NCI-H526 (cell line): ENCODE results near the gene MYRFL.
A peak's percentile ranks its signal among the peaks of the same experiment; 100 is the strongest.

ENCODE experiments used
- DNase-seq, 2 experiments: peaks; one replicate each; lab custom pipeline; 2025; lab: John Stamatoyannopoulos, UW

MYRFL gene

DNA sequence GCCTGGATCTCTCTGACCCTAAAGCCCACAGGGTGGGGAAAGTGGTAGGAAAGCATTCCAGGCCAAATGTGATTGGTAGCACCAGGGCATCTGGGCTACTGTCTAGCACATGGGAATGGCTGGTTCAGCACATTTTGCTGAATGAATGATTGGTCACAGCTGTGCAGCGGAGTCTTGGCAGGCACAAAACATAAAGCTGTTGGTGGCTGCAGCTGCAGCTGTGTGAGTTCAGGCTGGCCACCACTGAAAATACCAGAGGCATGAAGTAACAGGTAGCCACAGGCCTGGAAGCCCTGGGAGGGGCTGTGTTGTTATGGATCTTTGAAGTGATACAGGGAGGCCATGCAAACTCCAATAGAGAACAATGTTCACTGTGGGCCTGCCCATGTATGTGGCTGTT lies 72.7 kb downstream of the MYRFL start:
- DNase-seq, result no peak

DNA sequence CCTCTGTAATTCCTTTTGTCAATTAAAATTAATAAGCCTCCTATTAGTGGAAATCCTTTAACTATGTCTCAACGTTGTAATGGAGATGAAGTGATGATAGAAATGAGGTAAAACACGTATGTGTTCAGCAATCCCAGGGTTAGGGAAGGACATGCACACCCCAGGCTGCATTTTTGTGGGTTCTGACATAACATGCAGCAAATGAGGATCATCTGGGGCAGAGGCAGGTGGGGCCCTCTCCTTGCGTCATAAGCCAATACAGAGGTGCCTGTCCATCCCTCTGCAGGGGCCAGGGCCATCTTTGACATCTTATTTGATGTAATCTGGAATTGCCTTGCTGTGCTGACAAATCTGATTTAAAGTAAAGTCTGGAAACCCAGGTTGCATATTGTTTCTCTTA lies 73.2 kb downstream of the MYRFL start:
- DNase-seq, result no peak

- DNase-seq, result peak; percentile 69 to 93
Observed at GRCh38 chr12:69900720-69901131, 75.7 kb downstream of the MYRFL start.

DNA sequence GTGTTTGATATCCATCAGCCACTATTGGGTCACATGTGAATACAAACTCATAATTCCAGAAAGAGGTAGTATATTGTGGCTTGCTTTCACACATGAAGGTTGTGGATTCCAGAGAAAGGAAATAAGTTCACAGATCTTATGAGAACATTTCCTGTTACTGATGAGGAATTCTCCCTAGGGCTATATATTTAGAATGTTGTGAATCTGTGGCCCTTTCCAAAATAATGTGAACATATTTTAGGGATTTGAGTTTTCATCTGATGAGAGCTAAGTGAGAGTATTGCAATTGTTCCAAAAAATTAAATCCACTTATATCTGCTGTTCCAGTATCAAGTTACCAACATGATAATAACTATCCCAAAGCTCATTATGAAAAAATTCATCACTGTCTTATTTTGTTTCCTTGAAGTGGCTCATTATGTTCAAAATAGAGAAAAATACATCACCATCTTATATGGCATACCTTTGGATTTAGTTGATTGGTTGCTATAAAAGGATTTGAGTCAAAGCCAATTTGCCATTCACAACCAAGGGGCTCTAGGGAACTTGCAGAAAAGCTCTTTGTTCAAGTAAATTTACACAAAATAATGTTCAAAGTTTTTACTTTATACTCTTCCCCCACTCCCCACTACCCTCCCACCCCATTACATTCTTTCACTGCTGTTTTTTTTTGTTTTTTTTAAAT lies 76.3 kb downstream of the MYRFL start:
- no peak for DNase-seq

GRCh38 chr12:69903548-69903947 lies 78.5 kb downstream of the MYRFL start:
- DNase-seq, result peak; percentile 48 to 64

- DNase-seq, result no peak
Observed at GRCh38 chr12:69904777-69905176, 79.8 kb downstream of the MYRFL start.

- DNase-seq, result no peak
Observed at GRCh38 chr12:69905801-69906200, 80.8 kb downstream of the MYRFL start.

DNA sequence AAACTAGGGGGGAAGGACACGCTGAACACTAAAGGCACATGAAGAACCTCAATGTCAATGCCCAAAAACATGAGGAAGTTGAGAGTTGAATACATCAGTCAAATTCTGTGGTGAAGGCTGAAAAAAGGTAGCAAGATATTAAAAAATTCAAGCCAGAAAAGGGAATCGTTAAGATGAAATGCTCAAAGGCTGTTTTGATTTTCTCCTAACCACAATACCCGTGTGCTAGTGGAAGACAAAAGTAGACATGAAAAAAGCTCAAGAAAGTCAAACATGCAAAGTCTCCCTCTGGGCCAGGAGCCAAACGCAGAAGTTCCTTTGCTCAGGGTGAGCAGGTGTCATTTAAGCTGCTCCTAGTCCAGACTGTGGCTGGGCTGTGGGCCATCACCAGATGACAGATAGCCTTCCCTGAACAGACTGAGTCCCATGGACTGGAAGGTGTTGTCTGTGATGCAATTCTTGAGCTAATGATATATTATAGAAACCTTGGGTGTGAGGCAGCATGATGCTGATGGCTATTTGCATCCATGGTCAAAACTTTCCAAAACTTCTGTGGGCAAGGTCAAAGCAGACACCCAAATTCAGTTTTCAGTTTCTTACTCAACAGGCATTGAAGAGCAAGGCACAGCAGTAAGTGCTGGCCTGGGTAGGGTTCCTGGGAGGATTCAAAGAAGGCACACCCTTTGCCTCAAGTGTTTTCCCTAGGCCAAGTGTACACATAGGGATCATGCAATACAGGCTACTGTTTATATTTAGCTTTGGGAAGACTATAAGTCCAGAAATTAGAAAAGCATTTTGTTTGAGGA lies 81.6 kb downstream of the MYRFL start:
- DNase-seq, result no peak

DNA sequence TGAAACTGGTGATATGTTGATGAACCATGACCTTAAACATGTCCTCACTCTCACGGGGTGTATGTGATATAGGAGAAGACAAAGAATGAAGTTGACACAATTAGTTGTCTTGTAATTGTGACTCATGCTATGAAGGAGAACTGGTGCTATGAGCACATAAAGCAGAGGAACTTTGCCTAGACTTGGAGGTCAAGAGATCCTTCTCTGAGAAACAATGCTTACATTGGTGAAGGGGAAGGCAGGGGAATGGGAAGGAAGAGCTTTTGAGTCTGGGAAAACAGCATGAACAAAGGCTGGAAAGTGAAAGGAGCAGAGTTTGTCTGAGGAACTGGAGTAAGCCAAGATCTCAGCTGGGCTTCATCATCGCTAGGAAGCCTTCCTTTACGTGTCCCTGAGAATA lies 83.2 kb downstream of the MYRFL start:
- DNase-seq, result no peak

DNA sequence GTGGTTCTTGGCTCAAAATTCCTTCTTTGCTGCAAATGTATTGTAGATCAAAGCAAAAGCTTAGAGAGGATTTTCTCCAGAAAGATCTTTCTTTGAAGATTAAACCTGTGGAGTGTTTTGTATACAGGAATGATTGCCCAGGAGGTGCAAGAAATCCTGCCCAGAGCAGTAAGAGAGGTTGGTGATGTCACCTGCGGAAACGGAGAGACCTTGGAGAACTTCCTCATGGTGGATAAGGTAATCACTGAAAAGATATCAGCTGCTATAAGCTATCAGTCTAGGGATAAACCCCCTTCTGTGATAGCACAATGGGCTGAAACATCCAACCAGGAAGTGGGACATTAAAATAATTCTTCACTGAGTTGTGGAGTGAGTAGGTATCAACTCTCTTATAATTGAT lies 85.7 kb downstream of the MYRFL start:
- peak; percentile 12 to 34 for DNase-seq

DNA sequence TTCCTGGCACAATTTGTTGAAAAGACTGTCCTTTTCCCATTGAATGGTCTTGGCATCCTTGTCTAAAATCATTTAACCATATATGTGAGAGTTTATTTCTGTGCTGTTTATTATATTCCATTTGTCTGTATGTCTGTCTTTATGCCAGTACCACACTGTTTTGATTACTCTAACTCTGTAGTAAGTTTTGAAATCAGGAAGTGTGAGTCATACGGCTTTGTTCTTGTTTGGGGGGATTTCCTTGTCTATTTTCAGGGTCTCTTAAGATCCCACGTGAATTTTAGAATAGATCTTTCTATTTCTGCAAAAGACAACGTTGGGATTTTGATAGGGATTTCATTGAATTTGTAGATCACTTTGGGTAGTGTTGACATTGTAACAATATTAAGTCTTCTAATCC lies 88.5 kb downstream of the MYRFL start:
- DNase-seq, result no peak

- no peak for DNase-seq
Observed at GRCh38 chr12:69915964-69916363, 90.9 kb downstream of the MYRFL start.

- no peak for DNase-seq
Observed at GRCh38 chr12:69916544-69917235, 91.7 kb downstream of the MYRFL start.

DNA sequence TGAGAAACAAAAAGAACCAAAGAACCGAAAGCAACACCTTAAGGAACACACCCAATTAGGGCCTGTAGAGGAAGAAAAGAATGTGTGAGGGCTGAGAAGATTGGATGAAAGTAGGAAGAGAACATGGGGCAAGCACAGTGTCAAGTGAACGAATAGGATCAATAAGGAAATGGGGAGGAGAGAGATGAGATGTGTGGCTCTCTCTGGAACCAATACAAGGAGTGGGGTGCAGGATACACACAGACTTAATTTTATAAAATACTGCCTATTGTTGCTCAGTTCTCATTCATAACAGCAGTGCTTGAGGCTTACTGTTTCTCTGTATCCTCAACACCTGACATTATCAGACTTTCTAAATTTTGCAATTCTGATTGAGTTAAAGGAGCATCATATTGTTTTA lies 93.3 kb downstream of the MYRFL start:
- no peak for DNase-seq

DNA sequence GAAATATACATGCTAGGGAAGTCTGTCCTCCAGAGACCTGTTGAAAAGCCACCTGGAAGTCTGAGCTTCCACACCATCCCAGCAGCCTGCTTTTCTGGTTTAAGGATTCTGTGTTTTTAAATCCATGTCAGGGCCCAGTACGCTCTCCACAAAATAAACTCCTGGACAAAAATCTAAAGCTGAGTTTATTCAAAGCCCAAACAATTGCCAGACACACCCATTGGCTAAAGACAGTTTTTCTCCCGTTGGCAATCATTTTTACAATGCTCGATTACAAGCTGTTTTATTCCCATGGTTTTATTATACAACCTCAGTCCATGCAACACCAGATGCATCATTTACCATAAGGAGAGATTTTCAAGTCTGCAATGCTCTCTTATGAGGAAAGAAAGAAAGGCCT lies 94.5 kb downstream of the MYRFL start:
- no peak for DNase-seq

GRCh38 chr12:69921831-69922230 lies 96.8 kb downstream of the MYRFL start:
- DNase-seq, result no peak

DNA sequence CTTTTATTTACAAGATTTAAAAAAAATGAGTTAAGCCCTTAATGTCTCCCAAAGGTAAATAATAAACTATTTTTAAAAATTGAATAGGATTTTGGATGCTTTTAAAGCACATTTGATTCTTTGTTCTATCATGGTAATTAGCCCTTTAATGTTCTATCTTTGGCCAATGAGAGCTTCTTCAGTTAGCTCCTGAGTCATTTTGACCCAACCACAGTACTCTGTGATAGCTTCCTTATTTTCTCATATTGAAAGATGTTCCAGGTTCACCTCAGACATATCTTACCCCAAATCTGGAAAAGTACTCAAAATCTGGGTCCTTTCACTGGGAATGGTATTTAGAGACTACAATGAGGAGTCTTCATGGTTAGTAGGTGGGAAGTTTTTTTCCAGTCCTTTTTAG lies 98.0 kb downstream of the MYRFL start:
- no peak for DNase-seq

DNA sequence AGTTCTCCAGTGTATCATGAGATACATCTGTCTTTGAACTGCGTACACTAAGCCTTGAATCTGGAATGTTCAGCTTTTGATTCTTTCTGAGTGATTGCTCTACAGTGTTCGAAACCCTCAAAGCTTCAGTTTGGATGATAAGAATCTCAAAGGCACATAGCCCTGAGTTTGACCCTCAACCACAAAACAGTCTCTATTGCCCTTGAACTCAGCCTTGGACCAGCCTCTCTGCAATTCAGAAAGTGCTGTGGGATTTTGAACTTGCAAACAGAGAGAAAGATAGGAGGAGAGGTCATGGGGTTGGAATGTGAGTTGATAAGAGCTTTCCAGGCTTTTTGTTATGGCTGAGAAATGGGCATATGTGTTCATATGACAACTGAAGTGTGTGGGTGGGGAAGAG lies 100.3 kb downstream of the MYRFL start:
- no peak for DNase-seq

DNA sequence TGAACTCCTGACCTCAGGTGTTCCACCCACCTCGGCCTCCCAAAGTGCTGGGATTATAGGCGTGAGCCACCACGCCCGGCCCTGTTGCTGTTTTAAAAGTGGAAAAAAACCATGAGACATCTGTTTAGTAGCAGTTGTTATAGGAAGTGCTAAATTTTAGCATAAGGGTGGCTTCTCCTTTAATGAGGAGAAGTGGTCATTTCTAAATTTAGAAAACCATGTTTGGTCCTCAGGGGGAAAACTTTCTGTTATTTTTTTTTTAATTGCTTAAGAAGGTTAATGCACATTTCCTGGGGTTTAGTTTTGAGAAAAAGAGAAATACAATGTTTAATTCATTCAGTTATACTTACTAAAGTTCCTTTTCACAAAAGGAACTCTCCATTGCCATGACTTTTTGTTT lies 102.1 kb downstream of the MYRFL start:
- DNase-seq, result no peak

DNA sequence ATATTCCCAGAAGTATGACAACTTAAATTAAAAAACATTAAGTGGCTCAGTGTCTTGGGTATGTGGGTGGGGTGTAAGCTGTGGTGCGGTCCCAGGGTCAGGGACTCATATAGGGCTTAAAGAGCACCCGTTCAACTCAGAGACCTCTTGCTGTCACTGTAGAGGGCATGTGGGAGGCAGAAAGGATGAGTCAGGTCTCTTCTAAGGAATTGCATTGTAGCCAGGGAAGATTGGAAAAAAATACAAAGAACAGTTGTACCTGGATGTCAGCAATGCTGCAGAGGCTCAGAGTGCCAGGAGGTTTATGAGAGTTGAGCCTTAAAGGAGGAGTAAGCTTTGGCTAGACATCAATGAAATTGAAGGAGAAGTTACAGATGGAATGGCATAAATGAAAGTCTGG lies 104.1 kb downstream of the MYRFL start:
- no peak for DNase-seq

- no peak for DNase-seq
Observed at GRCh38 chr12:69929531-69929930, 104.5 kb downstream of the MYRFL start.

- no peak for DNase-seq
Observed at GRCh38 chr12:69931569-69931968, 106.5 kb downstream of the MYRFL start.

DNA sequence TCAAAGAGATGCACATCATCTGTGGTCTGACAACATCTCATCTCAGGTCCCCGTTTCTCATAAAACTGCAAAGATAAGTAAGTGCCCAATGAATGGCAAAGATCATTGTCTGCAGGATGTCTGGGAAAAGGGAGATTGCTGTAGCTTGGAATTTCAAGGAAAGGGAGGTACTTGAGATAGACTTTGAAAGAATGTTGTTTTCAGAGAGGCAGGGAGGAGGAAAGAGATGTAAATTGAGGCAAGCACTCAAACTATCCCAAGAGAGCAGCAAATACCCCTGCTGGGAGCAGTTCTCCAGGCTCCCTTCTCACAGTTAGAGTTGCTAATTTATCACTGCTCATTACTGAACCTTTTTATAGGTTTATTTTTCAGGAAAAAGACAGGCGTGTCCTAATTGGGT lies 107.1 kb downstream of the MYRFL start:
- no peak for DNase-seq
